GM21381 (cell line): ENCODE measurements around the gene FHIP1B.
A peak's percentile ranks its signal among the peaks of the same experiment; 100 is the strongest.
"Not testable (repeated sequence)": the region's sequence is repeated elsewhere in the genome, so short reads cannot be mapped to it uniquely, and the experiment has no call there.

ENCODE experiments used
- ATAC-seq: cut with Tn5 transposase; IDR thresholded peaks from one replicate; pipeline ENCODE4 v1.9.1; 2021; ENCODE audit warnings: mild to moderate bottlenecking, moderate library complexity; ENCODE audit not compliant: unreplicated experiment

Gene FHIP1B

DNA sequence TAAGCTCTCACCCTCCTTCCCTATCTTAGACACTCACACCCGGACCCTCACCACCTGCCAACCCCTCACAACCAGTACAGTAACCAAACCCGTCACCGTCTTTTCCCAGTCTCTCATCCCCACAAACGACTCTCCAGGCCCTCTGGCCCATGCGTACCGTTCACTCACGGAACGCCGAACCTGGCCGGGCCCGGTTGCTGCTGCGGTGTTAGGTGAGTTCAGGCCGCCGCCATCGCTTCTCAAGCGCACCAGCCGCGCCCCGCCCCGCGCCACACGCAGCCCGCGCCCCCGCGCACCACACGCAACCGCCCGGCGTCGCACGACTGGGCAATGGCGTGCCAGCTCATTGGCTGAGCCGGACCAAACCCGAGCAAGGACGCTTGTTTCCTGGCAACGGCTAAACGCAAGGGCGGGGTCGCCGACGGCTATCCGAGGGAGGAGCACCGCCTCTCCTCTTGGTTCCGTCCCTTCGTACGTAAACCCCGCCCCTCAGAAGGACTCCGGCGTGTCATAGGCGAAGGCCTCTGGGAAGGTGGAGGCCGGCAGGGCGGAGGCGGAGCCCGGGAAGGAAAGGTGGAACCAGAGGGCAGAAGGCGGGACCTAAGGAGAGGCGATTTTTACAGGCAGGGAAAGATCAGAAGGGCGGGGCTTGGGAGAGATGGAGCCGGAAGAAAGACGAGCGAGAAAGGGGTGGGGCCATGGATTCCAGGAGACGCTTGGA lies at the start of gene FHIP1B:
Gene FHIP1B, minus strand, starts transcription at position 250 of the 721 bp plus-strand sequence. CDS start 10,120 bp downstream, outside the sequence.
- peak; percentile 93 for ATAC-seq

- ATAC-seq, result no peak
Observed at GRCh38 chr11:6283453-6284023, 49.1 kb upstream of the FHIP1B start.

- ATAC-seq, result not testable (repeated sequence)
Observed at GRCh38 chr11:6280809-6281208, 46.4 kb upstream of the FHIP1B start.

GRCh38 chr11:6273188-6273587 lies 38.8 kb upstream of the FHIP1B start:
- no peak for ATAC-seq

DNA sequence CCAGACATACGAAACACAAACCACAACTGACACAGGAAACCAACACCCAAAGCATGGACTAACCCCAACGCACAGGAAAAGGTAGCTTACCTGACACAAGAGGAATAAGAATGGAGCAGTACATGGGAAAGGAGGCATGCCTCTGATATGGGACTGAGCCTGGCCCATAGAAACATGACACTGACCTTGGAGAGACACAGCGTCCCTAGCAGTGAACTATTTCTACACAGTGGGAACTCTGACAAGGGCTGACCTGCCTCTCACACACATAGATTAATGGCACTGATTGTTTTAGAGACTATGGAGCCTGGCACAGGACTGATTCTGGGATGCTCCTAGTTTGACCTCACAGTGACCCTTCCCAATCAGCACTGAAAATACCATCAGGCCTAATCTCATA lies 37.2 kb upstream of the FHIP1B start:
- no peak for ATAC-seq

- ATAC-seq, result no peak
Observed at GRCh38 chr11:6270584-6271246, 36.3 kb upstream of the FHIP1B start.

DNA sequence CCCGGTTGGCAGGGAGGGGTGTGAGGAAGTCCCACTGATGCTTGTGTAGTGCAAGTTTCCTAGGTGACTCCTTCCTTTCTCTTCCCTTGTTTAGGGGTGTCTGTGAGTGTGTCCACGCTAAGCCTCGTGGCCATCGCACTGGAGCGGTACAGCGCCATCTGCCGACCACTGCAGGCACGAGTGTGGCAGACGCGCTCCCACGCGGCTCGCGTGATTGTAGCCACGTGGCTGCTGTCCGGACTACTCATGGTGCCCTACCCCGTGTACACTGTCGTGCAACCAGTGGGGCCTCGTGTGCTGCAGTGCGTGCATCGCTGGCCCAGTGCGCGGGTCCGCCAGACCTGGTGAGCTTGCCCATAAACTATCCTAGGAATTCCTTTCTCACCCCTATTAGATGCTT lies 35.6 kb upstream of the FHIP1B start:
- no peak for ATAC-seq

- no peak for ATAC-seq
Observed at GRCh38 chr11:6268820-6269219, 34.4 kb upstream of the FHIP1B start.

DNA sequence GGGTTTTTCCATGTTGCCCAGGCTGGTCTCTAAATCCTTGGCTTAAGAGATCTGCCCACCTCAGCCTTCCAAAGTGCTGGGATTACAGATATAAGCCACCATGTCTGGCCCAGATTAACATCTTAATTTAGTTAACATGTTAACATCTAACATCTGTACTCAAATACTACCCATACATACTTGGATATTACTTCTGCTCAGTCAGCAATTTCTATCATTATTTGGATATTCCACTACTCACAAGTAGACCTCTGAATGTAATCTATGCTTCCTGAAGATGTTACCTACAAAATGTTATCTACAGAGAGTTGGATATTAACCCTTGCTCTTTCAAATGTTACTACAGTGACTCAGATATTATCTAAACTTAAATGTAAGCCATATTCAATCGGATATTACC lies 29.2 kb upstream of the FHIP1B start:
- no peak for ATAC-seq

GRCh38 chr11:6260207-6260726 lies 25.8 kb upstream of the FHIP1B start:
- ATAC-seq, result no peak

- ATAC-seq, result no peak
Observed at GRCh38 chr11:6258571-6259081, 24.2 kb upstream of the FHIP1B start.

- ATAC-seq, result no peak
Observed at GRCh38 chr11:6258141-6258540, 23.7 kb upstream of the FHIP1B start.

DNA sequence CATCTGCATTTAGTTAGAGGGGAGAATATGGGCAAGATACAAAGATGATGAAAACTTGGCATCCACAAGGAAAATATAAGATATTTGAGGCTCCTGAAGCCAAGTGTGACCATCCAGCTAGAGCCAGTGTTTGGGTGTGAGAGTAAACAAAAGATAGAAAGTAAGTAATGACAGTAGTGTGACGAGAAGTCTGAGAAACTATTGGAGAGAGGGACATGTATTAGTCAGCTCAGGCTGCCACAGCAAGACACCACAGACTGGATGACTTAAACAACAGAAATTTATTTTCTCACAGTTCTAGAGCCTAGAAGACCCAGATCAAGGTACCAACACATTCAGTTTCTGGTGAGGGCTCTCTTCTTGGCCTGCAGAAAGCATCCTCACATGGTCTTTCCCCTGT lies 18.8 kb upstream of the FHIP1B start:
- peak; percentile 60 for ATAC-seq

- no peak for ATAC-seq
Observed at GRCh38 chr11:6251990-6252473, 17.6 kb upstream of the FHIP1B start.

- ATAC-seq, result peak; percentile 73
Observed at GRCh38 chr11:6251120-6251733, 16.8 kb upstream of the FHIP1B start.

GRCh38 chr11:6249770-6250555 lies 15.5 kb upstream of the FHIP1B start:
- ATAC-seq, result no peak

DNA sequence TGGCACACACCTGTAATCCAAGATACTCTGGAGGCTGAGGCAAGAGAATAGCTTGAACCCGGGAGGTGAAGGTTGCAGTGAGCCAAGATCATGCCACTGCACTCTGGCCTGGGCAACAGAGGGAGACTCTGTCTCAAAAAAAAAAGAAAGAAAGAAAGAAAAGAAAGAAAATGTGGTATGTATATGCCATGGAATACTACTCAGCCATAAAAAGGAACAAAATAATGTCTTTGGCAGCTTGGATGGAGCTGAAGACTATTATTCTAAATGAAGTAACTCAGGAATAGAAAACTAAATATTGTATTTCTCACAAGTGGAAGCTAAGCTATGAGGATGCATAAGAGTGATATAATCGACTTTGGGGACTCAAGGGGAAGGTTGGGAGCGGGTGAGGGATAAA lies 14.5 kb upstream of the FHIP1B start:
- ATAC-seq, result not testable (repeated sequence)

- no peak for ATAC-seq
Observed at GRCh38 chr11:6248248-6248647, 13.8 kb upstream of the FHIP1B start.

- no peak for ATAC-seq
Observed at GRCh38 chr11:6245536-6245935, 11.1 kb upstream of the FHIP1B start.

- ATAC-seq, result no peak
Observed at GRCh38 chr11:6241316-6241715, 6.9 kb upstream of the FHIP1B start.
